Stimulated activated CD8-positive, alpha-beta memory T cell treated with anti-CD3 and anti-CD28 coated beads, Interleukin-15, amount 100 ng/mL, for 48 hours (primary cell): ENCODE data around the gene DRAM2.
A peak's percentile ranks its signal among the peaks of the same experiment; 100 is the strongest.

ENCODE experiments used
- DNase-seq, 2 donors: peaks; one replicate each; pipeline ENCODE4 v3.0.0-alpha.2; 2020; ENCODE audit warnings: low read depth in 2 of 2

DRAM2 gene

GRCh38 chr1:111139956-111140679 lies at the start of gene DRAM2, which contains the start of gene CEPT1:
Gene DRAM2, minus strand, starts transcription at chr1:111140093. Its CDS starts 8,539 bp downstream, at chr1:111131554.
Gene CEPT1, plus strand, starts transcription at chr1:111140223. Its CDS starts 7,492 bp downstream, at chr1:111147715.
- peak; percentile 89 to 90 for DNase-seq

- no peak for DNase-seq
Measured at GRCh38 chr1:111184663-111185062, 44.8 kb upstream of the DRAM2 start.

- no peak for DNase-seq
Measured at GRCh38 chr1:111183308-111184069, 43.6 kb upstream of the DRAM2 start.

- no peak for DNase-seq
Measured at GRCh38 chr1:111182052-111182451, 42.2 kb upstream of the DRAM2 start.

GRCh38 chr1:111179968-111180533 lies 40.2 kb upstream of the DRAM2 start:
- DNase-seq = no peak

GRCh38 chr1:111176678-111177077 lies 36.8 kb upstream of the DRAM2 start:
- no peak for DNase-seq

- no peak for DNase-seq
Measured at GRCh38 chr1:111175349-111175748, 35.5 kb upstream of the DRAM2 start.

GRCh38 chr1:111174070-111174469 lies 34.2 kb upstream of the DRAM2 start:
- no peak for DNase-seq

GRCh38 chr1:111172463-111172862 lies 32.6 kb upstream of the DRAM2 start:
- no peak for DNase-seq

- DNase-seq = no peak
Measured at GRCh38 chr1:111164151-111164550, 24.3 kb upstream of the DRAM2 start.

- no peak for DNase-seq
Measured at GRCh38 chr1:111163363-111163762, 23.5 kb upstream of the DRAM2 start.

GRCh38 chr1:111162488-111162880 lies 22.6 kb upstream of the DRAM2 start:
- DNase-seq = no peak

- DNase-seq = no peak
Measured at GRCh38 chr1:111161843-111162487, 22.1 kb upstream of the DRAM2 start.

GRCh38 chr1:111157431-111157830 lies 17.5 kb upstream of the DRAM2 start:
- DNase-seq = no peak

- DNase-seq = no peak
Measured at GRCh38 chr1:111154021-111154999, 14.4 kb upstream of the DRAM2 start.

- no peak for DNase-seq
Measured at GRCh38 chr1:111151838-111152237, 11.9 kb upstream of the DRAM2 start.

GRCh38 chr1:111148376-111148881 lies 8.5 kb upstream of the DRAM2 start:
- no peak for DNase-seq

GRCh38 chr1:111147948-111148347 lies 8.1 kb upstream of the DRAM2 start:
- no peak for DNase-seq

- DNase-seq = no peak
Measured at GRCh38 chr1:111145963-111146768, 6.3 kb upstream of the DRAM2 start.

- DNase-seq = no peak
Measured at GRCh38 chr1:111145542-111145941, 5.6 kb upstream of the DRAM2 start.
